ENCODE measurements around the gene EDC4. TPM values are rescaled to one million over a fixed set of nuclear protein-coding genes. Genes with fewer than 3 reads are reported as not detected.
A peak's percentile ranks its signal among the peaks of the same experiment; 100 is the strongest.
"Not testable (repeated sequence)": the region's sequence is repeated elsewhere in the genome, so short reads cannot be mapped to it uniquely, and the experiment has no call there.

Gene EDC4
- total RNA-seq, 1 donor from 2014 or later: 125 TPM

- no peak for TF ChIP-seq CTCF (IDR thresholded peaks at IDR 0.05)
- H3K36me3 ChIP-seq: peaks cover 26 to 42% of the 10 kb centered on the region in 2 donors
- H3K9me3 ChIP-seq: no peaks in the 10 kb centered on the region
Measured at GRCh38 chr16:67910158-67910557, 37.3 kb downstream of the EDC4 start.

GRCh38 chr16:67914758-67915495 is 42.1 kb downstream of the EDC4 start:
- H3K36me3 ChIP-seq: peaks cover 14 to 24% of the 10 kb centered on the region in 2 donors
- no peaks in the 10 kb centered on the region for H3K27me3 ChIP-seq
- TF ChIP-seq CTCF (IDR thresholded peaks at IDR 0.05): no peak
- no peak for DNase-seq (ENCODE audit: low spot score in 2 of 2)
- H3K4me1 ChIP-seq: peaks cover 18 to 23% of the 10 kb centered on the region in 2 donors
- intact Hi-C loops (cut with DNase I): no loop called here
- no peak overlapping the region for H3K27ac ChIP-seq
- no peaks in the 10 kb centered on the region for H3K9me3 ChIP-seq
- no peak overlapping the region for H3K4me3 ChIP-seq

More at GRCh38 chr16:67910158-67910557, 37.3 kb downstream of the EDC4 start:
- no peak for DNase-seq (ENCODE audit: low spot score in 2 of 2)
- H3K4me3 ChIP-seq: no peak overlapping the region
- H3K4me1 ChIP-seq: peaks cover 0 to 2% of the 10 kb centered on the region in 2 donors
- intact Hi-C loops (cut with DNase I): no loop called here
- H3K27ac ChIP-seq: no peak overlapping the region
- no peaks in the 10 kb centered on the region for H3K27me3 ChIP-seq

- H3K27ac ChIP-seq; DNase-seq (ENCODE audit: low spot score in 2 of 2); H3K4me3 ChIP-seq; intact Hi-C loops (cut with DNase I); H3K9me3 ChIP-seq; H3K27me3 ChIP-seq: not testable (repeated sequence)
- peaks cover 18 to 23% of the 10 kb centered on the region in 2 donors for H3K4me1 ChIP-seq
- H3K36me3 ChIP-seq: peaks cover 14 to 19% of the 10 kb centered on the region in 2 donors
Measured at GRCh38 chr16:67915496-67915769, 42.6 kb downstream of the EDC4 start.

GRCh38 chr16:67915831-67916723 is 43.2 kb downstream of the EDC4 start:
- TF ChIP-seq CTCF (IDR thresholded peaks at IDR 0.05): no peak
- H3K4me1 ChIP-seq: peaks cover 18 to 23% of the 10 kb centered on the region in 2 donors

GRCh38 chr16:67917140-67917851 is 44.4 kb downstream of the EDC4 start:
- Histone ChIP-seq H3K4me3 (no peak overlapping the region), H3K27ac (peak overlapping the region; percentile 56 to 67), H3K4me1 (peaks cover 18 to 23% of the 10 kb centered on the region in 2 donors), H3K9me3 (no peaks in the 10 kb centered on the region), H3K36me3 (peaks cover 0 to 3% of the 10 kb centered on the region in 2 donors), H3K27me3 (no peaks in the 10 kb centered on the region)
- DNase-seq (ENCODE audit: low spot score in 2 of 2): no peak
- no peak for TF ChIP-seq CTCF (IDR thresholded peaks at IDR 0.05)
- intact Hi-C loops (cut with DNase I): no loop called here

More at GRCh38 chr16:67915831-67916723, 43.2 kb downstream of the EDC4 start:
- H3K27ac ChIP-seq: peak overlapping the region in 1 of 2 donors; percentile 67
- intact Hi-C loops (cut with DNase I): no loop called here
- H3K36me3 ChIP-seq: peaks cover 8 to 12% of the 10 kb centered on the region in 2 donors
- no peaks in the 10 kb centered on the region for H3K27me3 ChIP-seq
- no peaks in the 10 kb centered on the region for H3K9me3 ChIP-seq
- no peak overlapping the region for H3K4me3 ChIP-seq
- DNase-seq (ENCODE audit: low spot score in 2 of 2): no peak
